B cell (primary cell): ENCODE data around the gene CFHR5. TPM values are rescaled to one million over a fixed set of nuclear protein-coding genes. Genes with fewer than 3 reads are reported as not detected.

Experiments
- ATAC-seq: fragments of 200-7000 bp; cut with Tn5 transposase; one replicate; pipeline ENCODE4 v1.10.0; 2021; ENCODE audit warnings: low read depth, mild to moderate bottlenecking, moderate number of reproducible peaks, moderate library complexity
- CTCF ChIA-PET: fragments of 350-600 bp; sonication (Branson Sonifier 250); formaldehyde crosslinking; loops from one replicate; lab custom pipeline; 2021; ENCODE audit warnings: antibody characterized with exemption, inconsistent platforms; lab: Charles Lee
- POLR2A ChIA-PET: fragments of 350-600 bp; sonication (Branson Sonifier 250); formaldehyde crosslinking; loops from one replicate; lab custom pipeline; 2021; ENCODE audit warnings: antibody characterized with exemption; lab: Charles Lee
- DNase-seq: peaks from one replicate; pipeline ENCODE4 v3.0.0; 2013
- H2AFZ ChIP-seq: 2 replicates; pipeline ENCODE4 v1.6.1; 2012; ENCODE audit warnings: mild to moderate bottlenecking, low read depth, low read length; ENCODE audit not compliant: insufficient read depth, poor library complexity, severe bottlenecking
- H3K27ac ChIP-seq, 2 donors: 1 replicate in 1 of 2; 2 replicates in 1 of 2; pipeline ENCODE4 v1.5.1; 2012 to 2013; ENCODE audit warnings: low read length in 2 of 2, mild to moderate bottlenecking in 2 of 2, moderate library complexity in 1 of 2
- H3K27me3 ChIP-seq, 4 experiments: fragments of 200-600 bp in 1 of 4; sonication (generic) in 1 of 4; replicated peaks in 1 of 4; 1 replicate in 2 of 4; 2 replicates in 2 of 4; pipeline versions ENCODE4 v1.6.1 to v1.7.0; 2013 to 2016; ENCODE audit warnings: low read length in 3 of 4, mild to moderate bottlenecking in 2 of 4, mixed read lengths in 1 of 4, moderate library complexity in 1 of 4; ENCODE audit not compliant: insufficient read depth in 4 of 4, control insufficient read depth in 3 of 4; ENCODE audit errors: control extremely low read depth in 1 of 4
- H3K36me3 ChIP-seq, 2 experiments: replicated peaks in 1 of 2; 1 replicate in 1 of 2; 2 replicates in 1 of 2; pipeline versions ENCODE4 v1.6.1 to v1.7.1; 2013; ENCODE audit warnings: low read length in 1 of 2; ENCODE audit not compliant: insufficient read depth in 2 of 2, control insufficient read depth in 1 of 2; ENCODE audit errors: control extremely low read depth in 1 of 2, extremely low read depth in 1 of 2
- H3K4me1 ChIP-seq, 2 donors: fragments of 200-600 bp in 1 of 2; sonication (generic) in 1 of 2; 1 replicate in 1 of 2; 2 replicates in 1 of 2; pipeline versions ENCODE4 v1.5.1 to v1.6.1; 2013 to 2017; ENCODE audit warnings: low read length in 2 of 2; ENCODE audit not compliant: control insufficient read depth in 2 of 2, insufficient read depth in 2 of 2
- H3K4me2 ChIP-seq: replicated peaks from 2 replicates; pipeline ENCODE3; 2012; ENCODE audit warnings: mild to moderate bottlenecking, low read depth, low read length; ENCODE audit not compliant: poor library complexity, severe bottlenecking
- H3K4me3 ChIP-seq, 5 experiments: fragments of 200-600 bp in 1 of 5; sonication (generic) in 1 of 5; 1 replicate in 3 of 5; 2 replicates in 2 of 5; pipeline versions ENCODE4 v1.5.1 to v1.7.0; 2011 to 2016; ENCODE audit warnings: low read length in 4 of 5, mild to moderate bottlenecking in 4 of 5, low read depth in 2 of 5, control low read depth in 1 of 5, moderate library complexity in 1 of 5; ENCODE audit not compliant: insufficient read depth in 1 of 5; ENCODE audit errors: control extremely low read depth in 1 of 5, extremely low read depth in 1 of 5
- H3K79me2 ChIP-seq: fragments of 200-600 bp; sonication (generic); one replicate; pipeline ENCODE4 v1.6.0; 2016; ENCODE audit warnings: low read length; ENCODE audit not compliant: control insufficient read depth, insufficient read depth
- H3K9ac ChIP-seq: fragments of 200-600 bp; sonication (generic); 2 replicates; pipeline ENCODE4 v1.6.1; 2017; ENCODE audit warnings: mild to moderate bottlenecking, low read length, moderate library complexity
- H3K9me3 ChIP-seq, 3 donors: one replicate each; pipeline versions ENCODE4 v1.6.1 to v1.7.1; 2013; ENCODE audit warnings: low read length in 2 of 3; ENCODE audit not compliant: control insufficient read depth in 2 of 3, insufficient read depth in 1 of 3; ENCODE audit errors: control extremely low read depth in 1 of 3
- H4K20me1 ChIP-seq: 2 replicates; pipeline ENCODE4 v1.6.0; 2012; ENCODE audit warnings: mild to moderate bottlenecking, low read length; ENCODE audit not compliant: insufficient read depth, control insufficient read depth, poor library complexity, severe bottlenecking
- H3K27ac Mint-ChIP-seq: one replicate; pipeline ENCODE4 v1.8.0; 2021; ENCODE audit warnings: mixed read lengths
- H3K27me3 Mint-ChIP-seq: one replicate; pipeline ENCODE4 v1.8.0; 2021; ENCODE audit warnings: mixed read lengths
- H3K4me1 Mint-ChIP-seq: one replicate; pipeline ENCODE4 v1.8.0; 2021; ENCODE audit warnings: mixed read lengths
- H3K4me3 Mint-ChIP-seq: one replicate; pipeline ENCODE4 v1.8.0; 2021; ENCODE audit warnings: mixed read lengths
- H3K9me3 Mint-ChIP-seq: one replicate; pipeline ENCODE4 v1.8.0; 2022; ENCODE audit warnings: mixed read lengths; ENCODE audit not compliant: insufficient read depth
- CTCF ChIP-seq: fragments of 200-600 bp; IDR thresholded peaks from one replicate; pipeline ENCODE4 v1.8.0; 2022; ENCODE audit warnings: antibody characterized with exemption, mild to moderate bottlenecking
- EZH2 ChIP-seq: IDR thresholded peaks from 2 replicates; pipeline ENCODE4 v1.6.1; 2012; ENCODE audit warnings: borderline replicate concordance, low read depth, mild to moderate bottlenecking, moderate library complexity, low read length; ENCODE audit not compliant: insufficient read depth, poor library complexity, severe bottlenecking
- WGBS: methylation state at CpG from one replicate; pipeline ENCODE4 v1.1.5; 2013; ENCODE audit warnings: missing lambda C conversion rate; ENCODE audit not compliant: insufficient coverage; 5-methylcytosine and 5-hydroxymethylcytosine counted together
- intact Hi-C: fragments of 100-400 bp; cut with micrococcal nuclease; formaldehyde crosslinking; loops from one replicate; pipeline ENCODE4 v1.10.0; 2022
- polyA plus RNA-seq: library from polyadenylated mRNA; depleted of rRNA; stranded (reverse); fragments of >200 nt; gene quantifications from 2 replicates; pipeline ENCODE4 v1.2.3, GENCODE V29; 2012
- total RNA-seq, 2 donors: library from RNA; stranded (reverse); fragments of 120-200 nt in 1 of 2; gene quantifications; 1 replicate in 1 of 2; 2 replicates in 1 of 2; pipeline versions ENCODE4 v1.2.3 to v1.2.4, GENCODE V29; 2013 to 2022

Gene CFHR5
- total and polyA plus RNA-seq, 2 donors (not counting 1 experiment from before 2014, with no cell fraction given), result not detected

DNA sequence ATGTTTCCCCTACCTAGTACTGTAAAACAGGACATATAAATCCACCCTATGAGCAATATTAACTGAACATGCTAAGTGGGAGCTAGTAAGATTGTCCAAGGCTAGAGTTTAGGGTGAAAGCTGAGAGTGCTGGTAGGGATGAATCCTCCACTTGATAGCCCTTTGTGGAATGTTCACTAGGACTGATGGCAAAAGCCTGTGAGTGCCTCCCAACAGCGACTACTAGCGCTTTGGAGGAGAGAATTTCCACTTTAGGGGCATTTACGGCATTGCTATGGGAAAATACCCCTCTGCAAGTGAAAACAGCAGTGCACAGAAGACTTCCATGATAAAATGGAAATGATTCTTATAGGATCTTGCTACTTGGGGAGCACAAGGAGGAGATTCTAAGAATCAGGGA is 35.9 kb downstream of the CFHR5 start:
- DNase-seq, result no peak

GRCh38 chr1:197016751-197017150 is 39.4 kb downstream of the CFHR5 start:
- Mint-ChIP-seq H3K27ac (no peak overlapping the region), H3K4me1 (no peaks in the 10 kb centered on the region), H3K4me3 (no peak overlapping the region), H3K9me3 (peaks cover under 1% of the 10 kb centered on the region), H3K27me3 (no peaks in the 10 kb centered on the region)
- H3K27me3 ChIP-seq, result no peaks in the 10 kb centered on the region
- intact Hi-C loops, result no loop called here
- H3K4me3 ChIP-seq, result no peak overlapping the region
- H3K27ac ChIP-seq, result no peak overlapping the region
- DNase-seq (no peak), ATAC-seq (no peak)
- H3K36me3 ChIP-seq, result no peaks in the 10 kb centered on the region
- H2AFZ ChIP-seq, result no peak overlapping the region
- H3K9me3 ChIP-seq, result no peaks in the 10 kb centered on the region
- TF ChIP-seq CTCF (no peak), EZH2 (no peak)
- no peaks in the 10 kb centered on the region for H3K4me1 ChIP-seq
- no CpG with 5 or more reads among the region's 1 CpG for WGBS
- H3K9ac ChIP-seq, result no peak overlapping the region
- POLR2A ChIA-PET, result no interaction called here
- no peak overlapping the region for H3K4me2 ChIP-seq
- CTCF ChIA-PET, result no interaction called here
- H3K79me2 ChIP-seq, result no peaks in the 10 kb centered on the region
- H4K20me1 ChIP-seq, result no peaks in the 10 kb centered on the region

More for the DNA sequence above, 35.9 kb downstream of the CFHR5 start:
- TF ChIP-seq EZH2, result no peak
- no peak for TF ChIP-seq CTCF
- no peaks in the 10 kb centered on the region for H3K4me1 ChIP-seq
- no peaks in the 10 kb centered on the region for H3K36me3 ChIP-seq
- H3K27ac Mint-ChIP-seq, result no peak overlapping the region
- no peak overlapping the region for H3K4me3 ChIP-seq
- POLR2A ChIA-PET, result no interaction called here
- no peak for ATAC-seq
- no peaks in the 10 kb centered on the region for H3K27me3 Mint-ChIP-seq
- CTCF ChIA-PET, result no interaction called here
- no peak overlapping the region for H3K27ac ChIP-seq
- H2AFZ ChIP-seq, result no peak overlapping the region
- peaks cover 6% of the 10 kb centered on the region for H3K9me3 Mint-ChIP-seq
- no peak overlapping the region for H3K9ac ChIP-seq
- no peaks in the 10 kb centered on the region for H3K27me3 ChIP-seq
- no peak overlapping the region for H3K4me2 ChIP-seq
- no peaks in the 10 kb centered on the region for H4K20me1 ChIP-seq
- WGBS, result 100% methylated on average over 3 of the region's 3 CpGs
- H3K4me1 Mint-ChIP-seq, result no peaks in the 10 kb centered on the region
- peaks cover 0 to 3% (median 0%) of the 10 kb centered on the region in 3 donors for H3K9me3 ChIP-seq
- H3K4me3 Mint-ChIP-seq, result no peak overlapping the region
- H3K79me2 ChIP-seq, result no peaks in the 10 kb centered on the region
- intact Hi-C loops, result no loop called here
